ENCODE data around the gene TTLL12. TPM values are rescaled to one million over a fixed set of nuclear protein-coding genes. Genes with fewer than 3 reads are reported as not detected.

TTLL12 gene
- total RNA-seq, 2 experiments from 2014 or later, result 66.5 to 71.5 TPM

- no peak for DNase-seq (ENCODE audit: low spot score)
- H3K79me2 ChIP-seq (ENCODE audit: insufficient read depth, low read depth, low read length), result no peaks in the 10 kb centered on the region
- no peak overlapping the region for H3K4me3 ChIP-seq (ENCODE audit: low read depth, low read length, poor library complexity, severe bottlenecking)
- H2AFZ ChIP-seq (ENCODE audit: low read length), result no peak overlapping the region
- H3K27ac ChIP-seq (ENCODE audit: low read depth, low read length, poor library complexity, severe bottlenecking), result no peak overlapping the region
- no peaks in the 10 kb centered on the region for H3K9me2 ChIP-seq (ENCODE audit: insufficient read depth, low read length)
- no peaks in the 10 kb centered on the region for H3K4me1 ChIP-seq (ENCODE audit: insufficient read depth, low read length, poor library complexity, severe bottlenecking)
- H3K36me3 ChIP-seq (ENCODE audit: insufficient read depth, low read length), result no peaks in the 10 kb centered on the region
- ChIA-PET POLR2A (no interaction called here), CTCF (ENCODE audit: unreplicated experiment) (no interaction called here)
- no peaks in the 10 kb centered on the region for H4K20me1 ChIP-seq (ENCODE audit: insufficient read depth, low read length)
- TF ChIP-seq CTCF (conservative IDR thresholded peaks at IDR 0.05; ENCODE audit: low read length) (no peak), EZH2phosphoT487 (IDR thresholded peaks at IDR 0.05; ENCODE audit: borderline replicate concordance, low read depth, low read length) (no peak)
- H3K4me2 ChIP-seq (ENCODE audit: low read length), result no peak overlapping the region
- no peaks in the 10 kb centered on the region for H3K9me3 ChIP-seq (ENCODE audit: low read length)
- BruUV-seq (replicated peaks), result no TSS peak
- intact Hi-C loops (cut with micrococcal nuclease; ENCODE audit: unreplicated experiment), result no loop called here
These were observed 19.0 kb upstream of the TTLL12 start for GRCh38 chr22:43205748-43206508.

- Histone ChIP-seq H3K4me3 (ENCODE audit: low read depth, low read length, poor library complexity, severe bottlenecking) (no peak overlapping the region), H2AFZ (ENCODE audit: low read length) (no peak overlapping the region), H3K4me2 (ENCODE audit: low read length) (no peak overlapping the region), H3K27ac (ENCODE audit: low read depth, low read length, poor library complexity, severe bottlenecking) (no peak overlapping the region), H3K79me2 (ENCODE audit: insufficient read depth, low read depth, low read length) (no peaks in the 10 kb centered on the region), H3K4me1 (ENCODE audit: insufficient read depth, low read length, poor library complexity, severe bottlenecking) (no peaks in the 10 kb centered on the region), H3K9me3 (ENCODE audit: low read length) (no peaks in the 10 kb centered on the region), H3K9me2 (ENCODE audit: insufficient read depth, low read length) (no peaks in the 10 kb centered on the region), H3K36me3 (ENCODE audit: insufficient read depth, low read length) (no peaks in the 10 kb centered on the region), H4K20me1 (ENCODE audit: insufficient read depth, low read length) (no peaks in the 10 kb centered on the region)
- no peak for DNase-seq (ENCODE audit: low spot score)
- intact Hi-C loops (cut with micrococcal nuclease; ENCODE audit: unreplicated experiment), result no loop called here
- TF ChIP-seq EZH2phosphoT487 (IDR thresholded peaks at IDR 0.05; ENCODE audit: borderline replicate concordance, low read depth, low read length), result no peak
- TF ChIP-seq CTCF (conservative IDR thresholded peaks at IDR 0.05; ENCODE audit: low read length), result no peak
- ChIA-PET CTCF (ENCODE audit: unreplicated experiment) (no interaction called here), POLR2A (no interaction called here)
- BruUV-seq (replicated peaks), result no TSS peak
These were observed 18.3 kb upstream of the TTLL12 start for GRCh38 chr22:43205261-43205691.

- BruUV-seq (replicated peaks), result no TSS peak
- POLR2A ChIA-PET, result no interaction called here
- intact Hi-C loops (cut with micrococcal nuclease; ENCODE audit: unreplicated experiment), result no loop called here
- Histone ChIP-seq H3K36me3 (ENCODE audit: insufficient read depth, low read length) (no peaks in the 10 kb centered on the region), H3K4me2 (ENCODE audit: low read length) (no peak overlapping the region), H2AFZ (ENCODE audit: low read length) (no peak overlapping the region), H3K4me1 (ENCODE audit: insufficient read depth, low read length, poor library complexity, severe bottlenecking) (no peaks in the 10 kb centered on the region), H3K4me3 (ENCODE audit: low read depth, low read length, poor library complexity, severe bottlenecking) (no peak overlapping the region), H3K27ac (ENCODE audit: low read depth, low read length, poor library complexity, severe bottlenecking) (no peak overlapping the region), H3K9me3 (ENCODE audit: low read length) (no peaks in the 10 kb centered on the region), H3K9me2 (ENCODE audit: insufficient read depth, low read length) (no peaks in the 10 kb centered on the region), H3K79me2 (ENCODE audit: insufficient read depth, low read depth, low read length) (no peaks in the 10 kb centered on the region), H4K20me1 (ENCODE audit: insufficient read depth, low read length) (no peaks in the 10 kb centered on the region)
- no peak for DNase-seq (ENCODE audit: low spot score)
- no peak for TF ChIP-seq EZH2phosphoT487 (IDR thresholded peaks at IDR 0.05; ENCODE audit: borderline replicate concordance, low read depth, low read length)
- TF ChIP-seq CTCF (conservative IDR thresholded peaks at IDR 0.05; ENCODE audit: low read length), result no peak
- CTCF ChIA-PET (ENCODE audit: unreplicated experiment), result no interaction called here
These were observed 16.6 kb upstream of the TTLL12 start for GRCh38 chr22:43203471-43203981.

Data from OCI-LY7 (cell line).